H9 (cell line): Measurements from ENCODE around the gene CCR3. TPM values are rescaled to one million over a fixed set of nuclear protein-coding genes. Genes with fewer than 3 reads are reported as not detected.

Experiments
- DNase-seq: peaks from one replicate; pipeline ENCODE4 v3.0.0-alpha.2; 2017
- H2AFZ ChIP-seq: one replicate; pipeline ENCODE4 v1.6.1; 2013; ENCODE audit warnings: mild to moderate bottlenecking, low read length, control low read depth, moderate library complexity
- H2AK5ac ChIP-seq: 2 replicates; pipeline ENCODE4 v1.6.1; 2013; ENCODE audit warnings: low read length, control low read depth, mixed read lengths; ENCODE audit not compliant: insufficient read length
- H2BK120ac ChIP-seq: one replicate; pipeline ENCODE4 v1.6.1; 2013; ENCODE audit warnings: low read depth, mild to moderate bottlenecking, low read length, control low read depth, inconsistent platforms; ENCODE audit not compliant: poor library complexity, severe bottlenecking
- H2BK12ac ChIP-seq: 2 replicates; pipeline ENCODE4 v1.6.1; 2013; ENCODE audit warnings: low read length, control low read depth, mixed read lengths, low read depth; ENCODE audit not compliant: insufficient read length
- H2BK15ac ChIP-seq: 2 replicates; pipeline ENCODE4 v1.6.1; 2013; ENCODE audit warnings: low read depth, low read length, control low read depth
- H2BK20ac ChIP-seq: one replicate; pipeline ENCODE4 v1.6.1; 2013; ENCODE audit warnings: low read depth, mild to moderate bottlenecking, low read length, control low read depth, inconsistent platforms; ENCODE audit not compliant: poor library complexity, severe bottlenecking
- H2BK5ac ChIP-seq: 2 replicates; pipeline ENCODE4 v1.6.1; 2013; ENCODE audit warnings: low read length, control low read depth, mixed read lengths; ENCODE audit not compliant: insufficient read length
- H3K14ac ChIP-seq: 2 replicates; pipeline ENCODE4 v1.6.1; 2013; ENCODE audit warnings: low read length, control low read depth; ENCODE audit not compliant: insufficient read depth
- H3K18ac ChIP-seq: 2 replicates; pipeline ENCODE4 v1.6.1; 2013; ENCODE audit warnings: low read depth, mild to moderate bottlenecking, mixed read lengths, low read length, control low read depth; ENCODE audit not compliant: insufficient read length
- H3K23ac ChIP-seq: 2 replicates; pipeline ENCODE4 v1.6.1; 2013; ENCODE audit warnings: low read length, control low read depth, mixed read lengths, low read depth; ENCODE audit not compliant: insufficient read length
- H3K23me2 ChIP-seq: 2 replicates; pipeline ENCODE4 v1.6.1; 2013; ENCODE audit warnings: low read depth, mild to moderate bottlenecking, mixed read lengths, low read length, control low read depth; ENCODE audit not compliant: insufficient read length, poor library complexity, severe bottlenecking
- H3K27ac ChIP-seq: 2 replicates; pipeline ENCODE4 v1.5.1; 2013; ENCODE audit warnings: low read length, control low read depth, mixed read lengths, low read depth; ENCODE audit not compliant: insufficient read length
- H3K27me3 ChIP-seq: 2 replicates; pipeline ENCODE4 v1.6.1; 2013; ENCODE audit warnings: low read length, control low read depth, inconsistent platforms; ENCODE audit not compliant: insufficient read depth
- H3K4ac ChIP-seq: 2 replicates; pipeline ENCODE4 v1.6.1; 2013; ENCODE audit warnings: low read depth, mild to moderate bottlenecking, control low read depth, inconsistent platforms, low read length, moderate library complexity
- H3K4me1 ChIP-seq: 2 replicates; pipeline ENCODE4 v1.6.1; 2013; ENCODE audit warnings: low read length, control low read depth, inconsistent platforms; ENCODE audit not compliant: insufficient read depth
- H3K4me2 ChIP-seq: 2 replicates; pipeline ENCODE4 v1.6.1; 2013; ENCODE audit warnings: low read length, control low read depth, mixed read lengths; ENCODE audit not compliant: insufficient read length, insufficient read depth
- H3K56ac ChIP-seq: 2 replicates; pipeline ENCODE4 v1.6.1; 2013; ENCODE audit warnings: low read depth, mild to moderate bottlenecking, mixed read lengths, low read length, control low read depth; ENCODE audit not compliant: insufficient read length
- H3K79me1 ChIP-seq: 2 replicates; pipeline ENCODE4 v1.6.1; 2013; ENCODE audit warnings: low read depth, mild to moderate bottlenecking, moderate library complexity, low read length, control low read depth, inconsistent platforms; ENCODE audit not compliant: insufficient read depth, poor library complexity, severe bottlenecking
- H3K79me2 ChIP-seq: 2 replicates; pipeline ENCODE4 v1.6.1; 2013; ENCODE audit warnings: low read length, control low read depth, inconsistent platforms; ENCODE audit not compliant: insufficient read depth
- H3K9ac ChIP-seq: 2 replicates; pipeline ENCODE4 v1.6.1; 2013; ENCODE audit warnings: low read length, control low read depth, mixed read lengths; ENCODE audit not compliant: insufficient read length; ENCODE audit errors: extremely low read depth
- H3K9me3 ChIP-seq: one replicate; pipeline ENCODE4 v1.6.1; 2013; ENCODE audit warnings: low read depth, low read length, inconsistent platforms; ENCODE audit not compliant: control insufficient read depth
- H3T11ph ChIP-seq: one replicate; pipeline ENCODE4 v1.6.1; 2013; ENCODE audit warnings: mild to moderate bottlenecking, low read length, control low read depth, inconsistent platforms
- H4K20me1 ChIP-seq: one replicate; pipeline ENCODE4 v1.6.1; 2013; ENCODE audit not compliant: control insufficient read depth, insufficient read length, insufficient read depth
- H4K5ac ChIP-seq: 2 replicates; pipeline ENCODE4 v1.6.1; 2013; ENCODE audit warnings: low read depth, mild to moderate bottlenecking, mixed read lengths, low read length, control low read depth; ENCODE audit not compliant: insufficient read length
- H4K8ac ChIP-seq: replicated peaks from 2 replicates; pipeline ENCODE4 v1.6.1; 2013; ENCODE audit warnings: low read length, control low read depth, mixed read lengths, low read depth; ENCODE audit not compliant: insufficient read length
- H4K91ac ChIP-seq: 2 replicates; pipeline ENCODE4 v1.6.1; 2013; ENCODE audit warnings: low read depth, mild to moderate bottlenecking, moderate library complexity, mixed read lengths, low read length, control low read depth; ENCODE audit not compliant: insufficient read length
- H3K27ac Mint-ChIP-seq, 3 experiments: 2 replicates in 2 of 3; 3 replicates in 1 of 3; pipeline ENCODE4 v1.8.0; 2020 to 2021; ENCODE audit warnings: mixed read lengths in 3 of 3, mild to moderate bottlenecking in 1 of 3, moderate library complexity in 1 of 3
- H3K27me3 Mint-ChIP-seq: 2 replicates; pipeline ENCODE4 v1.8.0; 2021; ENCODE audit warnings: low read depth, mild to moderate bottlenecking, moderate library complexity, mixed read lengths
- H3K36me3 Mint-ChIP-seq, 3 experiments: 2 replicates in 2 of 3; 3 replicates in 1 of 3; pipeline ENCODE4 v1.8.0; 2020 to 2021; ENCODE audit warnings: low read depth in 3 of 3, mixed read lengths in 3 of 3; ENCODE audit not compliant: insufficient read depth in 1 of 3
- H3K4me1 Mint-ChIP-seq, 2 experiments: 2 replicates each; pipeline ENCODE4 v1.8.0; 2020; ENCODE audit warnings: mixed read lengths in 2 of 2
- H3K4me3 Mint-ChIP-seq, 2 experiments: 2 replicates in 1 of 2; 3 replicates in 1 of 2; pipeline ENCODE4 v1.8.0; 2020 to 2021; ENCODE audit warnings: mild to moderate bottlenecking in 2 of 2, mixed read lengths in 2 of 2, moderate library complexity in 1 of 2
- H3K9me3 Mint-ChIP-seq, 2 experiments: 2 replicates in 1 of 2; 3 replicates in 1 of 2; pipeline ENCODE4 v1.8.0; 2020; ENCODE audit warnings: mild to moderate bottlenecking in 2 of 2, mixed read lengths in 2 of 2, moderate library complexity in 1 of 2
- CTCF ChIP-seq: fragments of 200-600 bp; sonication (generic); conservative IDR thresholded peaks from 3 replicates; pipeline ENCODE4 v1.8.0; 2021; ENCODE audit warnings: antibody characterized with exemption, mild to moderate bottlenecking
- WGBS: extraction: QIAGEN DNeasy Blood & Tissue Kit; methylation state at CpG from one replicate; pipeline ENCODE4 v1.1.7; 2013; ENCODE audit warnings: missing lambda C conversion rate, low lambda C conversion rate, mixed read lengths; ENCODE audit not compliant: insufficient read length; ENCODE audit errors: extremely low coverage; 5-methylcytosine and 5-hydroxymethylcytosine counted together
- total RNA-seq: library from RNA; stranded (reverse); gene quantifications from 2 replicates; pipeline ENCODE4 v1.2.1, GENCODE V29; 2021

The CCR3 gene
- total RNA-seq, 1 experiment from 2014 or later = not detected

- H3K23ac ChIP-seq = no peak overlapping the region
- Mint-ChIP-seq H3K27me3 (peaks cover 2% of the 10 kb centered on the region; the same call in 1 of the 2 replicates), H3K36me3 (no peaks in the 10 kb centered on the region), H3K4me1 (peaks cover 13 to 16% of the 10 kb centered on the region in 2 experiments), H3K9me3 (no peaks in the 10 kb centered on the region; a peak in 1 of 5 replicates), H3K27ac (no peak overlapping the region), H3K4me3 (no peak overlapping the region)
- DNase-seq = no peak
- H3K14ac ChIP-seq = no peak overlapping the region
- no peak overlapping the region for H3K56ac ChIP-seq
- no peak overlapping the region for H3K4ac ChIP-seq
- H3K27me3 ChIP-seq = no peaks in the 10 kb centered on the region
- H3K4me1 ChIP-seq = peaks cover 7% of the 10 kb centered on the region; the same call in 1 of the 2 replicates
- H2BK12ac ChIP-seq = no peak overlapping the region
- no peak overlapping the region for H3K18ac ChIP-seq
- no peaks in the 10 kb centered on the region for H4K20me1 ChIP-seq
- H3T11ph ChIP-seq = no peak overlapping the region
- no peak overlapping the region for H4K91ac ChIP-seq
- H3K9me3 ChIP-seq = no peaks in the 10 kb centered on the region
- H3K79me2 ChIP-seq = no peaks in the 10 kb centered on the region
- H4K8ac ChIP-seq = no peak overlapping the region
- H2AFZ ChIP-seq = no peak overlapping the region
- H2BK5ac ChIP-seq = no peak overlapping the region
- H3K79me1 ChIP-seq = no peaks in the 10 kb centered on the region
- no peak overlapping the region for H3K9ac ChIP-seq
- no peak overlapping the region for H2BK20ac ChIP-seq
- H2AK5ac ChIP-seq = no peak overlapping the region
- no peak overlapping the region for H3K27ac ChIP-seq
- H2BK15ac ChIP-seq = no peak overlapping the region
- TF ChIP-seq CTCF = no peak
- no peak overlapping the region for H2BK120ac ChIP-seq
- H3K23me2 ChIP-seq = no peaks in the 10 kb centered on the region
- WGBS = no CpG with 5 or more reads among the region's 5 CpGs
- H3K4me2 ChIP-seq = no peak overlapping the region
- H4K5ac ChIP-seq = no peak overlapping the region
These were observed 5.8 kb upstream of the CCR3 start for GRCh38 chr3:46236294-46237054.
